HUES48 (cell line): ENCODE measurements around the gene GNGT2.

Source experiments
- H3K27ac ChIP-seq: one replicate; pipeline ENCODE4 v1.7.0; 2013; ENCODE audit warnings: low read depth, low read length, inconsistent platforms
- H3K27me3 ChIP-seq: 2 replicates; pipeline ENCODE4 v1.6.1; 2013; ENCODE audit warnings: mild to moderate bottlenecking, low read length; ENCODE audit not compliant: control insufficient read depth, insufficient read depth
- H3K36me3 ChIP-seq: 2 replicates; pipeline ENCODE4 v1.6.1; 2013; ENCODE audit warnings: low read length; ENCODE audit not compliant: control insufficient read depth, insufficient read depth
- H3K4me1 ChIP-seq: 2 replicates; pipeline ENCODE4 v1.6.1; 2013; ENCODE audit warnings: mild to moderate bottlenecking, low read length; ENCODE audit not compliant: control insufficient read depth, insufficient read depth
- H3K4me3 ChIP-seq: 2 replicates; pipeline ENCODE4 v1.5.1; 2013; ENCODE audit warnings: mild to moderate bottlenecking, low read depth, low read length
- H3K9ac ChIP-seq: 2 replicates; pipeline ENCODE4 v1.6.1; 2013; ENCODE audit warnings: mild to moderate bottlenecking, low read depth, low read length, moderate library complexity
- H3K9me3 ChIP-seq: 2 replicates; pipeline ENCODE4 v1.6.1; 2013; ENCODE audit warnings: low read length; ENCODE audit not compliant: control insufficient read depth, insufficient read depth

GNGT2 gene

DNA sequence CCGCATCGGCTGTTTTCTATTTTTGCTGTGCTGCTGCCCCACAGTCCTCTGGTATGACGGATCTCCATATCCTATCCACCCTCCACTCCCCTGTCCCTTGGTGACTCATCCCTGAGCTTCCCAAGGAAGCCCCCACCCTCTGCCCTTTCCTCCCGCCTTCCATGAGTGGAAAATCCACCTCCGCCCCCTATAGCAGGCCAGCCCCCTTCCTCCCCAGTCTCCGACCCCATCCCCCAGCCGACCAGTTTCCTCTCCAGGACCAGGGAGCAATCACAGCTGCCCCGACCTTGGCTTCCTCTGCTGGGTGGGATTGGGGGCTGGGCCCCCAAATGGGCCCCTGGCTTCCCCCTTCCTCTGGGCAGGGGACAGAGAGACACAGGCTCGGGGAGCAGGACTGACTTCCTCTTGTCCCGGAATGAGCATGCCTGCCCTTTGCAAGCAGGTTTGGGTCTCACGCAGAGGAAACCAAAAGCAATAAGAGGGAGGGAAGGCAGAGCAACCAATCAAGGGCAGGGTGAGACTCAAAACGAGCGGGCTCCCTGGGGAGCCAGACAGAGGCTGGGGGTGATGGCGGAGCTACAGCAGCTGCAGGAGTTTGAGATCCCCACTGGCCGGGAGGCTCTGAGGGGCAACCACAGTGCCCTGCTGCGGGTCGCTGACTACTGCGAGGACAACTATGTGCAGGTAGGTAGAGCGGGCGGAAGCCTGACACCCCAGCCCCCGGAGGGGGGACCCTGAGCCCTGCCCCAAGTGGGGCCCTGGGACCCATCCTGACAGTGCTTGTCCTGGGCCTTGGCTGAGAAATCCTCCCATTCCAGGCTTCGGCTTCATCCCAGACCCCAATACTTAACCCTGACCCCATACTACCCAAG, at the start of gene GNGT2, which contains the start of gene ABI3:
TSS of gene GNGT2 (minus strand) at position 417 of the 872 bp plus-strand sequence. CDS start 3,152 bp downstream, outside the sequence.
TSS of gene ABI3 (plus strand) at position 550 of the 872 bp plus-strand sequence. CDS start at position 568, 18 bp downstream.
- H3K9ac ChIP-seq: no peak within 1 kb of the TSS
- H3K27ac ChIP-seq: peak within 1 kb of the TSS; percentile 69
- H3K9me3 ChIP-seq: no peaks in the 10 kb centered on the region
- no peak within 1 kb of the TSS for H3K4me3 ChIP-seq
- peaks cover 25% of the 10 kb centered on the region for H3K4me1 ChIP-seq
- no peaks in the 10 kb centered on the region; the same call in 1 of the 2 replicates for H3K27me3 ChIP-seq
- no peaks in the 10 kb centered on the region for H3K36me3 ChIP-seq

DNA sequence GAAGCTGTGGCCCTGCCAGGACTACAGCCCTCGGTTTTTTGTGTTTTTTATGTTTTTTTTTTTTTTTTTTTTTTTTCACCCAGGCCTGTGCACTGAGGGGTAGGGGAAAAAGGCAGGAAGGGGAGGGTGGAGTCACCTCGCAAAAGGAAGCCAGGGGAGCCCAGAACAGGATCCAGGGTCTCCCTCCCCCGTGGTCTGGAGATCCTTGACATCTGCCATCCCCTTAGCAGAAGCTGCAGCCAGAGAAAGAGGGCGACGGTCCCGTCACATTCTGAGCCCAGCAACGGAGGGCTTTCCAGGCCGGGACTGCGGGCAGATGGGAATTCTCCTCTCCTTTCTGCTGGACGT, 49.3 kb upstream of the GNGT2 start:
- H3K9ac ChIP-seq: no peak overlapping the region

DNA sequence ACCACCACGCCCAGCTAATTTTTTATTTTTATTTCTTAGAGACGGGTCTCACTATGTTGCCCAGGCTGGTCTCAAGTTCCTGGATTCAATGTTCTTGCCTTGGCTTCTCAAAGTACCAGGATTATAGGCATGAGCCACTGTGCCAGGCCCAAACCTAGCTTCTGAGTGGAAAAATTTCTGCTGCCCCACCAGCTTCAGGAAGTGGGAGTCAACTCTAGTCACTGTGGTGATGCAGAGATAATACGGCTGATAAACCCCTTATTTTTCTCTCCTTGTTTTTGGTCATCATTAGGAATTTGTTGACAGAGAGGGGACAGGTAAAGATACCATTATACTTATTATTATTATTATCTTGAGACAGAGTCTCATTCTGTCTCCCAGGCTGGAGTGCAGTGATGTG, 48.0 kb upstream of the GNGT2 start:
- Histone ChIP-seq H3K36me3 (no peaks in the 10 kb centered on the region), H3K4me3 (no peak overlapping the region), H3K9ac (no peak overlapping the region), H3K27me3 (peaks cover 19% of the 10 kb centered on the region), H3K9me3 (no peaks in the 10 kb centered on the region), H3K27ac (no peak overlapping the region), H3K4me1 (peaks cover 4% of the 10 kb centered on the region)

More for the DNA sequence above, 49.3 kb upstream of the GNGT2 start:
- H3K4me1 ChIP-seq: peaks cover 4% of the 10 kb centered on the region
- H3K36me3 ChIP-seq: no peaks in the 10 kb centered on the region
- peaks cover 19% of the 10 kb centered on the region for H3K27me3 ChIP-seq
- peak overlapping the region; percentile 57 for H3K4me3 ChIP-seq
- no peaks in the 10 kb centered on the region for H3K9me3 ChIP-seq
- no peak overlapping the region for H3K27ac ChIP-seq

DNA sequence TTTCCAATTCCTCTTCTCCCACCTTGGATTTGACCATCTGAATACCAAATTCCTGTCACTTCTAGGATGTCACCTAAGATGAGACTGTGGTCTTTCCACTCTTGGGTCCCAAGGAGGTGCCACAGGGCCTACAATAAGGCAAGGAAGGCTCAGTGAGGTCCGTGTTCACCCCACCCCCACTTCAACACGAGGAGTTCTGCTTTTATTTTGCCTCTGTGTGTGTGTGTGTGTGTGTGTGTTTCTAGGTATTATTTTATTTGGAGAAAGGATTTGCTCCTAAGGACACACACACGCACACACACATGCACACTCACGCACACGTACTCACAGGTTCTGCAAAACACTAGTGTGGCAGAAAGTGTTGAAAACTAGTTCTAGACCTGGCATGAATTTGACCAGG, 44.8 kb upstream of the GNGT2 start:
- no peak overlapping the region for H3K27ac ChIP-seq
- peaks cover 7% of the 10 kb centered on the region for H3K27me3 ChIP-seq
- H3K9ac ChIP-seq: no peak overlapping the region
- no peak overlapping the region for H3K4me3 ChIP-seq
- no peaks in the 10 kb centered on the region for H3K4me1 ChIP-seq
- no peaks in the 10 kb centered on the region for H3K9me3 ChIP-seq
- no peaks in the 10 kb centered on the region for H3K36me3 ChIP-seq

DNA sequence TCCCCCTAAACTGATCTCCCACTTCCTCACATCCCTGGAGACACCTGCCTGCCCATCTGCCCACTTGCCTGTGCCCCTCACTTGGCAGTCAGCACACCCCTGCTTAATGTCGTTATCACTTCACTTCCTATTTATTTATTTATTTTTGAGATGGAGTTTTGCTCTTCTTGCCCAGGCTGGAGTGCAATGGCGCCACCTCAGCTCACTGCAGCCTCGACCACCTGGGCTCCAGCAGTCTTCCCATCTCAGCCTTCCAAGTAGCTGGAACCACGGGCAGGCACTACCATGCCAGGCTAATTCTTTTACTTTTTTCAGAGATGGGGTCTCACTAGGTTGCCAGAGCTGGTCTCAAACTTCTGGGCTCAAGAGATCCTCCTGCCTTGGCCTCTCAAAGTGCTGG, 43.7 kb upstream of the GNGT2 start:
- Histone ChIP-seq H3K4me1 (no peaks in the 10 kb centered on the region), H3K4me3 (no peak overlapping the region), H3K27me3 (no peaks in the 10 kb centered on the region), H3K27ac (no peak overlapping the region), H3K9ac (no peak overlapping the region), H3K36me3 (no peaks in the 10 kb centered on the region), H3K9me3 (no peaks in the 10 kb centered on the region)

DNA sequence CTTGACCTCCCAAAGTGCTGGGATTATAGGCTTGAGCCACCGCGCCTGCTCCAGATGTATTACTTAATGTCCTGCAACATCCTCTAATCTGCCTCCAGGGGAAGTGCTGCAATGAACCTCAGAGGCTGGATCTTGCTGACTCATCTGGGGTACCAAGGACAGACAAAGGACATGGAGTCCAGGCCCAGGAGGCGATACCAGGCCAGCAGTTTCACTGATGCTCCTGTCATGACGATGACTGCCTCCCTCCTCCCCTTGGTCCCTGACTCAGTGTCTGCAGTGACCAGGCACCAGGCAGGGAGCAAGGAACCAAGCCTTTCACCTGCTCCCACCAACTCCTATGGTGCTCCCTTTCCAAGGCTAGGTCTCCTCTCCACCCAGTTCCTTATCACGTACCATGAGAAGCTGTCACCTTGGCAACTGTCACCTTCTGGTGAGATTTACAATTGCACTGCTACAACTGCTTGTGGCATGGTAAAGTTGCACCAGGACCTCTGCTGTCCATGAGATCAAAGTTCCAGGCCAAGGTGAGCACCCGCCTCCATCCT, 41.8 kb upstream of the GNGT2 start:
- Histone ChIP-seq H3K27ac (no peak overlapping the region), H3K36me3 (no peaks in the 10 kb centered on the region), H3K9me3 (no peaks in the 10 kb centered on the region), H3K9ac (no peak overlapping the region), H3K27me3 (no peaks in the 10 kb centered on the region), H3K4me1 (no peaks in the 10 kb centered on the region), H3K4me3 (no peak overlapping the region)

DNA sequence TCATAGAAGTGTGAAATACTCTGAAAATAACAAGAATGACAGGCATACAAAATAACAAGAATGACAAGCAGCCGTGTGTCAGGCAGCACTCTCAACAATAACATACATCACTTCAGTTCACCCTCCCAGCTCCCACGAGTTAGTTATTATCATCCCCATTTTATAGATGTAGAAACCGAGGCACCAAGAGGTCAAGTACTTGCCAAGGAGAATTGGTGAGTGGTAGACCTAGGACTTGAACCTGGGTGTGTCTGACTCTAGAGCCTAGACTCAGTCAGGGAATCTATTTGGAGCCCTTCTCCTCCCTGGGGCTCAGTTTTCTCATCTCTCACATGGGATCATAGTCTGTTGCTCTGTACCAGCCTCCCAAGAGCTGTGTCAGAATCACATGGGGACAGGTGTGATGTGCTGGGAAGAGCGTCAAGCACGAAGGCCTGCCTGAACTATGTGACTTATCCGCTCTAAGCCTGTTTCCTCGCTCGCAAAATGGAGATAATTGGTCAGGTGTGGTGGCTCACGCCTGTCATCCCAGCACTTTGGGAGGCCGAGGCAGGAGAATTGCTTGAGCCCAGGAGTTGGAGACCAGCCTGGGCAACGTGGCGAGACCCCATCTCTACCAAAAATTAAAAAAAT, 39.6 kb upstream of the GNGT2 start:
- H3K4me1 ChIP-seq: no peaks in the 10 kb centered on the region
- H3K9me3 ChIP-seq: no peaks in the 10 kb centered on the region
- no peak overlapping the region for H3K9ac ChIP-seq
- H3K27ac ChIP-seq: no peak overlapping the region
- no peaks in the 10 kb centered on the region for H3K27me3 ChIP-seq
- no peak overlapping the region for H3K4me3 ChIP-seq
- no peaks in the 10 kb centered on the region for H3K36me3 ChIP-seq

DNA sequence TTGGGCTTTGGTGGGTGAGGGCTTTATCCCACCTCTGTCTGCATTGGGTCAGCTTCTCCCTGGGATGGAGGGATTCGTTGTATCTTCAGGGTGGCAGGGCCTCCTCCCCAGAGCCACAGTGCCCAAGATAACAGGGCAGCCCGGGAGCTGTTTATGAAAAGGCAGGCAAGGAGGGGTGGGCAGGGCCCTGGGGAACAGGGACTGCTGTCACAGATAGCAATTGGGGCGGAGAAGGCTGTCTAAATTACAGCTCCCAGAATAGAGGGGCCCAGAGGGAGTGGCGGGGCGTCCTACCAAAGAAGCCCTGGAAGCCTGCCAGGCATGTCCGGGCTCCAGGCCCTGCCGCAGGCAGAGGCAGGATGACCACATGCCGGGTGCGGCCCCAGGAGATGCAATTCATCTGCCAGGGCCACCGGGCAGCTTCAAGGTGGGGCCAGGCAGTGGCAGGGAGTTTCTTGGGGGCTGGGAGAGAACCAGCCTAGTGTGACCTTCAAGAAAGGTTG, 39.0 kb upstream of the GNGT2 start:
- Histone ChIP-seq H3K27me3 (no peaks in the 10 kb centered on the region), H3K27ac (no peak overlapping the region), H3K36me3 (no peaks in the 10 kb centered on the region), H3K9ac (no peak overlapping the region), H3K4me3 (no peak overlapping the region), H3K4me1 (no peaks in the 10 kb centered on the region), H3K9me3 (no peaks in the 10 kb centered on the region)

DNA sequence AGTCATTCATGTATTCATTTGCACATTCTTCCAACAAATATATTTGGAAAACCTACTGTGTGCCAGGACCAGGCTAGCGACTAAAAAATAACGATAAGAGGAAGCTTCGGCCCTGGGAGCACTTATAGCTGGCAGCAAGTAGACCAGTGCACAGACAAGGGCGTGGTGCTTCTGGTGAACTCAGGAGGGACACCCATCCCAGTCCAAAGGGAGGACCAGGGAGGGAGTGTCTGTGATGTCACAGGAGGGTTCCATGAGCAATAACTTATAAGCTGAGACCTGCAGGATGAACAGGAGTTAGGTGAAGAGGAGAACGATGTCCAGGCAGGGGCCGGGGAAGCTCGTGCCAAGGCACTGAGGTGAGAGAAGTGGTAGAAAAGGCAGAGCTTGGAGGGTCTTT, 37.6 kb upstream of the GNGT2 start:
- H3K27ac ChIP-seq: no peak overlapping the region
- H3K9me3 ChIP-seq: no peaks in the 10 kb centered on the region
- no peaks in the 10 kb centered on the region for H3K36me3 ChIP-seq
- H3K9ac ChIP-seq: no peak overlapping the region
- H3K27me3 ChIP-seq: no peaks in the 10 kb centered on the region
- H3K4me1 ChIP-seq: no peaks in the 10 kb centered on the region
- H3K4me3 ChIP-seq: no peak overlapping the region

DNA sequence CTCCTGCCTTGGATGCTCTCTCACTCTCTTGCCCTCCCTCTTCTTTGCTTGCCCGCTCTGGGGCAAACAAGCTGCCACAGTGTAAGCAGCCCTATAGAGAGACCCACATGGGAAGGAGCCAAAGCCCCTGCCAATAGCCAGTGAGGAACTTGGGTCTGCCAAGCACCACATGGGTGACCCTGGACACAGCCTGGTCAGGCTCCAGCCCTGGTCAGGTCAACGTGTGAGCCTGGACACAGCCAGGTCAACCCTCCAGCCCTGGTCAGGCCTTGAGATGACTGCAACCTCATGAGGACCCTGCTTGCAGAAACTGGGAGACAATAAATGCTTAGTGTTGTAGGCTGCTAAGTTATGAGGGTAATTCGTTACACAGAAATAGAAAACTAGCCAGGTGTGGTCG, 34.5 kb upstream of the GNGT2 start:
- Histone ChIP-seq H3K9me3 (no peaks in the 10 kb centered on the region), H3K4me1 (no peaks in the 10 kb centered on the region), H3K4me3 (no peak overlapping the region), H3K9ac (no peak overlapping the region), H3K27ac (no peak overlapping the region), H3K36me3 (no peaks in the 10 kb centered on the region), H3K27me3 (no peaks in the 10 kb centered on the region)

DNA sequence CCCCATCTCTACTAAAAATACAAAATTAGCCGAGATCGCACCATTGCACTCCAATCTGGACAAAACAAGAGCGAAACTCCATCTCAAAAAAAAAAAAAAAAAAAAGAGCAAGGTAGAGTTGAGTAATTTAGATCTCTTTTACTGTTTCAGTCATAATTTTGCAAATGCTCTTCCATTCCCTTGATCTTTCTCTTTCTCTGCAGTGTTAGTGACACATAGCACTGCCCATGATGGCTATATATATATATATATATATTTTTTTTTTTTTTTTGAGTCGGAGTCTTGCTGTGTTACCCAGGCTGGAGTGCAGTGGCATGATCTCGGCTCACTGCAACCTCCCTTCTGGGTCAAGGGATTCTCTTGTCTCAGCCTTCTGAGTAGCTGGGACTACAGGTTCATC, 32.4 kb upstream of the GNGT2 start:
- H3K27me3 ChIP-seq: no peaks in the 10 kb centered on the region

More for the DNA sequence above, 32.4 kb upstream of the GNGT2 start:
- Histone ChIP-seq H3K4me3 (no peak overlapping the region), H3K27ac (no peak overlapping the region), H3K36me3 (no peaks in the 10 kb centered on the region), H3K4me1 (no peaks in the 10 kb centered on the region), H3K9ac (no peak overlapping the region), H3K9me3 (no peaks in the 10 kb centered on the region)
